Stimulated activated CD4-positive, alpha-beta T cell treated with anti-CD3 and anti-CD28 coated beads, TNF-alpha, amount 100 ng/mL, for 1 hour (primary cell): ENCODE measurements around the gene ACOX3.

Experiments
- DNase-seq, 3 donors: peaks; one replicate each; pipeline ENCODE4 v3.0.0-alpha.2; 2020; ENCODE audit warnings: low read depth in 3 of 3, low spot score in 1 of 3

The ACOX3 gene

GRCh38 chr4:8323947-8324555, 116.5 kb downstream of the ACOX3 start:
- no peak for DNase-seq

- DNase-seq = no peak
These were observed 117.5 kb downstream of the ACOX3 start for GRCh38 chr4:8322794-8323704.

- DNase-seq = no peak
These were observed 118.8 kb downstream of the ACOX3 start for GRCh38 chr4:8321771-8322170.

GRCh38 chr4:8321220-8321619, 119.3 kb downstream of the ACOX3 start:
- DNase-seq = no peak

- no peak for DNase-seq
These were observed 120.2 kb downstream of the ACOX3 start for GRCh38 chr4:8320386-8320750.

GRCh38 chr4:8319731-8320385, 120.7 kb downstream of the ACOX3 start:
- DNase-seq = no peak

GRCh38 chr4:8319061-8319460, 121.5 kb downstream of the ACOX3 start:
- DNase-seq = no peak

- no peak for DNase-seq
These were observed 122.0 kb downstream of the ACOX3 start for GRCh38 chr4:8318509-8318908.

- no peak for DNase-seq
These were observed 123.0 kb downstream of the ACOX3 start for GRCh38 chr4:8317474-8317873.

GRCh38 chr4:8316911-8317351, 123.6 kb downstream of the ACOX3 start:
- DNase-seq = no peak
